Mesendoderm (in vitro differentiated cells): ENCODE measurements around the gene MFAP5.
A peak's percentile ranks its signal among the peaks of the same experiment; 100 is the strongest.

Experiments used
- DNase-seq: peaks from one replicate; pipeline ENCODE4 v3.0.0; 2013
- H2AK5ac ChIP-seq: 2 replicates; pipeline ENCODE4 v1.6.1; 2013; ENCODE audit warnings: low read length, inconsistent platforms
- H2BK120ac ChIP-seq: 2 replicates; pipeline ENCODE4 v1.6.1; 2013; ENCODE audit warnings: low read depth, mild to moderate bottlenecking, low read length, moderate library complexity, mixed read lengths
- H2BK15ac ChIP-seq: replicated peaks from 2 replicates; pipeline ENCODE4 v1.6.1; 2013; ENCODE audit warnings: low read depth, mild to moderate bottlenecking, moderate library complexity
- H2BK5ac ChIP-seq: 2 replicates; pipeline ENCODE4 v1.6.1; 2013; ENCODE audit warnings: low read length, inconsistent platforms
- H3K18ac ChIP-seq: 2 replicates; pipeline ENCODE4 v1.6.1; 2013; ENCODE audit warnings: mild to moderate bottlenecking, low read length, mixed read lengths
- H3K23ac ChIP-seq: one replicate; pipeline ENCODE4 v1.6.1; 2013; ENCODE audit warnings: low read length
- H3K27ac ChIP-seq: 2 replicates; pipeline ENCODE4 v1.5.1; 2013; ENCODE audit warnings: low read depth, mild to moderate bottlenecking, inconsistent platforms, low read length, moderate library complexity
- H3K27me3 ChIP-seq: 2 replicates; pipeline ENCODE4 v1.6.1; 2013; ENCODE audit warnings: low read length, control low read depth, mild to moderate bottlenecking, inconsistent platforms; ENCODE audit not compliant: insufficient read depth, poor library complexity
- H3K36me3 ChIP-seq: 2 replicates; pipeline ENCODE4 v1.6.1; 2013; ENCODE audit warnings: low read length, inconsistent platforms; ENCODE audit not compliant: control insufficient read depth, insufficient read depth
- H3K4ac ChIP-seq: one replicate; pipeline ENCODE4 v1.6.1; 2013; ENCODE audit warnings: low read depth, mild to moderate bottlenecking, low read length, moderate library complexity
- H3K4me1 ChIP-seq: 2 replicates; pipeline ENCODE4 v1.6.1; 2013; ENCODE audit warnings: low read depth, low read length, inconsistent platforms; ENCODE audit not compliant: control insufficient read depth
- H3K4me2 ChIP-seq: 2 replicates; pipeline ENCODE4 v1.6.1; 2013; ENCODE audit warnings: low read length
- H3K4me3 ChIP-seq: 2 replicates; pipeline ENCODE4 v1.5.1; 2013; ENCODE audit warnings: mild to moderate bottlenecking, low read length
- H3K56ac ChIP-seq: one replicate; pipeline ENCODE4 v1.6.1; 2013; ENCODE audit warnings: low read length
- H3K79me1 ChIP-seq: 2 replicates; pipeline ENCODE4 v1.6.1; 2013; ENCODE audit warnings: low read length, inconsistent platforms
- H3K79me2 ChIP-seq: 2 replicates; pipeline ENCODE4 v1.6.1; 2013; ENCODE audit warnings: mild to moderate bottlenecking, low read length; ENCODE audit not compliant: control insufficient read depth, insufficient read depth
- H3K9ac ChIP-seq: 2 replicates; pipeline ENCODE4 v1.6.1; 2013; ENCODE audit warnings: low read length, inconsistent platforms
- H4K5ac ChIP-seq: one replicate; pipeline ENCODE4 v1.6.1; 2013; ENCODE audit warnings: low read length
- H4K8ac ChIP-seq: one replicate; pipeline ENCODE4 v1.6.1; 2013; ENCODE audit warnings: low read depth, mild to moderate bottlenecking, control low read depth, low read length, moderate library complexity
- WGBS: extraction: QIAGEN DNeasy Blood & Tissue Kit; methylation state at CpG from one replicate; pipeline ENCODE4 v1.1.7; 2013; ENCODE audit warnings: low lambda C conversion rate, missing lambda C conversion rate; ENCODE audit not compliant: insufficient coverage; ENCODE audit errors: extremely low coverage; 5-methylcytosine and 5-hydroxymethylcytosine counted together

MFAP5 gene

DNA sequence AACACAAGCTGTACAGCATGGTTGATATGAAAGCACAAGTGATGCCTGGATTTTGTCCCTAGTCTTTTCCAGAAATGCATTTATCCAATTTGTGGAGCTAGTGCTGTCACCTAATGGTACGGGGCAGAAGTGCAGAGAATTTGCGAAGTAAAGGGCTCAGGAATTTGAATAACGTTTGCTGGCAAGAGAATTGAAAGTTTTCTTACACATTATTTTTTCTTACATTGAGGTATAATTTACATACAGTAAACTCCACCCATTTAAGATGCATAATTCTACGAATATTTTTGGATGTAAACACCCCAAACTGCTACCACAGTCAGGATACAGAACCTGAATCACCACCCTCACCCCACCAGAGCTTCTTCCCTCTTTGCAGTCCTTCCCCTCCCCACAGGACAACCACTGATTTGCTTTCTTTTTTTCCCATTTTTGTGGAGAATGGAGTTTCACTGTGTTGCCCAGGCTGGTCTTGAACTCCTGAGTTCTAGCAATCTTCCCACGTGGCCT lies 53.5 kb downstream of the MFAP5 start:
- Histone ChIP-seq H2AK5ac (no peak overlapping the region), H2BK15ac (no peak overlapping the region), H3K56ac (peak overlapping the region; percentile 35), H3K4me3 (no peak overlapping the region), H4K8ac (no peak overlapping the region), H3K4ac (no peak overlapping the region), H3K36me3 (no peaks in the 10 kb centered on the region), H2BK120ac (no peak overlapping the region), H3K4me2 (no peak overlapping the region), H2BK5ac (no peak overlapping the region), H3K27ac (no peak overlapping the region), H3K79me2 (no peaks in the 10 kb centered on the region), H3K18ac (no peak overlapping the region), H3K79me1 (no peaks in the 10 kb centered on the region), H3K23ac (no peak overlapping the region), H3K9ac (no peak overlapping the region), H4K5ac (no peak overlapping the region), H3K27me3 (no peaks in the 10 kb centered on the region), H3K4me1 (peaks cover 2% of the 10 kb centered on the region)
- peak; percentile 58 for DNase-seq
- no CpG with 5 or more reads among the region's 5 CpGs for WGBS

DNA sequence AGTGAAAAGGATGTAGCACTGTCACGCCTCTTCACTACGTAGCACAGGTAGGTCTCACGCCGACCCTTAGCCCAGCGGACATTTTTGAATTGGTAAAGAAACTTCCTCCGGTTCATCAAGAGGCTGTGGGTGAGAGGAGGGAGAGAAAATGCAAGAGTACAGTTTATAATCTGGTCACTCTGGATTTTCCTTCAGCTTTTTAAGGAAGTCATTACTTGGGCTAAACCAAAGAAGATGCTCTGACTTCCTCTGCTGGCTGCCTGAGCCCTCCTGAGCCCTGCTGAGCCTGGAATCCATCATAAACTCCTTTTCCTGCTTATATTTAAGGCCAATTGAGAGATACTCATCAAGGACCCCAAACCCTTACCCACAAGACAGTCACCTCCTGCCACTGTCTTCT lies 55.7 kb downstream of the MFAP5 start:
- Histone ChIP-seq H3K36me3 (no peaks in the 10 kb centered on the region), H3K27me3 (no peaks in the 10 kb centered on the region), H3K27ac (no peak overlapping the region), H2BK5ac (no peak overlapping the region), H3K18ac (no peak overlapping the region), H3K4me1 (peaks cover 2% of the 10 kb centered on the region), H4K5ac (no peak overlapping the region), H3K4ac (no peak overlapping the region), H3K23ac (no peak overlapping the region), H3K4me3 (no peak overlapping the region), H3K56ac (no peak overlapping the region), H3K79me2 (no peaks in the 10 kb centered on the region), H3K79me1 (no peaks in the 10 kb centered on the region), H3K4me2 (no peak overlapping the region), H2AK5ac (no peak overlapping the region), H2BK15ac (no peak overlapping the region), H3K9ac (no peak overlapping the region), H4K8ac (no peak overlapping the region), H2BK120ac (no peak overlapping the region)
- no CpG with 5 or more reads among the region's 6 CpGs for WGBS
- DNase-seq = no peak

DNA sequence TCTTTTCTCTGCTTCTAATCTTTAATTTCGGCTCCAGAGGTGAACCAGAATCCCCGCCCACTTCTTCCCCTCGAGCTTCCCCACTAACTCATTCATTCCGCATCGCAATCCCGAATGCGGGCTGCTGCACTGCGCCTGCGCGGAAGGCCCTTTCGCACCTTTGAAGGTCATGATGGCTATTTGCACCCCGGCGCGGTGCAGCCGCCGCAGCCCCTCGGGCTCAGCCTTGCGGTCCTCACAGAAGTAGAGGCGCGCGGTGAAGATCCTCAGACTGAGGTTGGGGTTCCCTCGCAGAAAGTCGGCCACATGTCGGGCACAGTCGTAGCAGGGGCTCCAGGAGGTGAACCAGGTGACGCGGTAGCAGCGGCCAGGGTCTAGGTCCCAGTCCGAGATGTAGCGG lies 57.6 kb downstream of the MFAP5 start:
- H3K36me3 ChIP-seq = no peaks in the 10 kb centered on the region
- no peak for DNase-seq
- no peak overlapping the region for H3K56ac ChIP-seq
- H3K23ac ChIP-seq = no peak overlapping the region
- no peak overlapping the region for H4K8ac ChIP-seq
- H3K4ac ChIP-seq = no peak overlapping the region
- no peak overlapping the region for H2AK5ac ChIP-seq
- H3K18ac ChIP-seq = no peak overlapping the region
- no peak overlapping the region for H3K4me2 ChIP-seq
- no peak overlapping the region for H3K4me3 ChIP-seq
- H2BK5ac ChIP-seq = no peak overlapping the region
- no peaks in the 10 kb centered on the region for H3K27me3 ChIP-seq
- H3K79me2 ChIP-seq = no peaks in the 10 kb centered on the region
- H3K4me1 ChIP-seq = no peaks in the 10 kb centered on the region
- WGBS = no CpG with 5 or more reads among the region's 30 CpGs
- H2BK120ac ChIP-seq = no peak overlapping the region
- H4K5ac ChIP-seq = no peak overlapping the region
- H3K79me1 ChIP-seq = no peaks in the 10 kb centered on the region
- no peak overlapping the region for H2BK15ac ChIP-seq
- no peak overlapping the region for H3K9ac ChIP-seq
- no peak overlapping the region for H3K27ac ChIP-seq

DNA sequence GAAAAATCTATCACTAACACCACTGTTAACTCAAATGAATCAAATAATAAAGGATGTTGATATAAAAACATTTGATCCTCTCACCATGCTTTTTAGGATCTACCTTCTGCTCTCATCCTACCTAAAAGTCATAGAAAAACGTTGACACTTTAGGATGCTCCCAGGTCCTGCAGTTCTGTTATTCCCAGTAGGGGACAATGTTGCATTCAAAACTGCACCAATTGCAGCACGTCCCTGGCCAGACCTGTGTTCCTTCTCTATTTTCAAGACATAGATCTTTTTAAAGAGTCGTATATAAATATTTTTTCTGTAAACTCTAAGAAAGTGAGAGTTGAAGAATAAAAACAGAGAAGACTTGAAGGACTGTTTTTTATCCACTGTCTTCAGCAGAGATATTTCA lies 58.8 kb downstream of the MFAP5 start:
- Histone ChIP-seq H3K4me2 (no peak overlapping the region), H3K4ac (no peak overlapping the region), H3K4me1 (no peaks in the 10 kb centered on the region), H3K27ac (no peak overlapping the region), H2BK15ac (no peak overlapping the region), H3K18ac (no peak overlapping the region), H2AK5ac (no peak overlapping the region), H3K56ac (no peak overlapping the region), H3K4me3 (no peak overlapping the region), H2BK5ac (no peak overlapping the region), H3K27me3 (no peaks in the 10 kb centered on the region), H2BK120ac (no peak overlapping the region), H3K9ac (no peak overlapping the region), H4K5ac (no peak overlapping the region), H4K8ac (no peak overlapping the region), H3K79me2 (no peaks in the 10 kb centered on the region), H3K36me3 (no peaks in the 10 kb centered on the region), H3K23ac (no peak overlapping the region), H3K79me1 (no peaks in the 10 kb centered on the region)
- no CpG with 5 or more reads among the region's 3 CpGs for whole genome bisulfite sequencing
- peak; percentile 59 for DNase-seq

DNA sequence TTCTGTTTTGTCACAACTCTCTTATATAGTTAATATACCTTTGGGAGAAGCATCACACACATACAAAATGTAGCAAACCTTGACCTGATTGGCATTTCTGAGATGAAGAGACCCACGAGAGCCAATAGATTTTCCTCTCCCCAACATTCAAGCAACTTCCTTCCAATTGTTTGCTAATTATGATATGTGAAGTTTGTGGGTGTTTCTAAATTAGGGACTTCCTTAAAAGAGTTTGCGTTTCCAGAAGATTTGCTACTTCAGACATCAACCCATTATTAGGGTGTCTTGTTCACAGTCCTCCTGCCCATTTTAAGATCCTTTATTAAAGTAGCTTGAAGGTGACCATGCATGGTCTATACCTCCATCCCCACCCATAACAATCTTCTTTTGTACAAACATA lies 59.3 kb downstream of the MFAP5 start:
- Histone ChIP-seq H2AK5ac (no peak overlapping the region), H3K4me3 (no peak overlapping the region), H3K79me2 (no peaks in the 10 kb centered on the region), H4K8ac (no peak overlapping the region), H3K9ac (no peak overlapping the region), H4K5ac (no peak overlapping the region), H3K18ac (no peak overlapping the region), H3K4me2 (no peak overlapping the region), H3K36me3 (no peaks in the 10 kb centered on the region), H3K23ac (no peak overlapping the region), H3K4me1 (no peaks in the 10 kb centered on the region), H2BK15ac (no peak overlapping the region), H3K79me1 (no peaks in the 10 kb centered on the region), H2BK5ac (no peak overlapping the region), H3K56ac (no peak overlapping the region), H2BK120ac (no peak overlapping the region), H3K27ac (no peak overlapping the region), H3K4ac (no peak overlapping the region), H3K27me3 (no peaks in the 10 kb centered on the region)
- WGBS = no CpG with 5 or more reads among the region's 2 CpGs
- no peak for DNase-seq

DNA sequence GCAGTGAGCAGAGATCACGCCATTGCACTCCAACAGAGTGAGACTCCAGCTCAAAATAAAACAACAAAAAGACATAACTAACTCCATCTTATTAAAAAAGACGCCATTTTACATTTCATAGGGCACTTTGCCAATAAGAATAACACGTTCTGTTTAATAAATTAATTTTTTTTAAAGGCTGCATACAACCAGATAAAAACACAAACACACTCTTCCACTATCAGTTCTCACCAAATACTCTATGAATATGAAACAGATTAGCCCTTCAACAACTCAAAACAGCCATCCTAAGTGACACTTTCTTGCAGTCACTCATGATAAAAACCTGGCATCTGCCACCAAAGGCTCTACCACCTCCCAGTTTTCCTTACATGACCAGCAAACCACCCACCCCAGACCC lies 66.1 kb downstream of the MFAP5 start:
- H3K4me1 ChIP-seq = no peaks in the 10 kb centered on the region
- no peak overlapping the region for H3K18ac ChIP-seq
- no peak overlapping the region for H4K8ac ChIP-seq
- no peak overlapping the region for H3K23ac ChIP-seq
- no peaks in the 10 kb centered on the region for H3K79me2 ChIP-seq
- no peak overlapping the region for H2BK120ac ChIP-seq
- no peak overlapping the region for H3K4me2 ChIP-seq
- no peaks in the 10 kb centered on the region for H3K36me3 ChIP-seq
- WGBS = no CpG with 5 or more reads among the region's 3 CpGs
- no peak overlapping the region for H2BK15ac ChIP-seq
- H3K9ac ChIP-seq = no peak overlapping the region
- H4K5ac ChIP-seq = no peak overlapping the region
- H2AK5ac ChIP-seq = no peak overlapping the region
- H3K79me1 ChIP-seq = no peaks in the 10 kb centered on the region
- H3K4me3 ChIP-seq = no peak overlapping the region
- no peak for DNase-seq
- no peak overlapping the region for H3K27ac ChIP-seq
- H3K56ac ChIP-seq = no peak overlapping the region
- H3K27me3 ChIP-seq = no peaks in the 10 kb centered on the region
- no peak overlapping the region for H2BK5ac ChIP-seq
- no peak overlapping the region for H3K4ac ChIP-seq
